Esophagus squamous epithelium (tissue), 4 donors: ENCODE results near the gene CACNA2D2.

Source experiments
- CTCF ChIP-seq, 6 experiments: fragments of 450-650 bp in 4 of 6; fragments of 200-600 bp in 2 of 6; sonication (generic) in 2 of 6; IDR thresholded peaks; one replicate each; pipeline ENCODE4 v1.5.1; 2016 to 2019; ENCODE audit warnings: antibody characterized with exemption in 6 of 6, mild to moderate bottlenecking in 4 of 6, moderate library complexity in 4 of 6
- POLR2A ChIP-seq, 4 donors: fragments of 450-650 bp; IDR thresholded peaks; one replicate each; pipeline ENCODE4 v1.6.1; 2017; ENCODE audit warnings: antibody characterized with exemption in 4 of 4, mild to moderate bottlenecking in 4 of 4, moderate library complexity in 3 of 4

GRCh38 chr3:50515565-50516439 is 12.4 kb upstream of the CACNA2D2 start:
- TF ChIP-seq POLR2A (IDR thresholded peaks at IDR 0.05) (no peak), CTCF (IDR thresholded peaks at IDR 0.05) (no peak)
